GM18868 (cell line): ENCODE results near the gene ARHGEF17.

Experiments used
- ATAC-seq: cut with Tn5 transposase; IDR thresholded peaks from one replicate; pipeline ENCODE4 v1.9.1; 2021; ENCODE audit warnings: mild to moderate bottlenecking, moderate library complexity; ENCODE audit not compliant: unreplicated experiment

The ARHGEF17 gene

DNA sequence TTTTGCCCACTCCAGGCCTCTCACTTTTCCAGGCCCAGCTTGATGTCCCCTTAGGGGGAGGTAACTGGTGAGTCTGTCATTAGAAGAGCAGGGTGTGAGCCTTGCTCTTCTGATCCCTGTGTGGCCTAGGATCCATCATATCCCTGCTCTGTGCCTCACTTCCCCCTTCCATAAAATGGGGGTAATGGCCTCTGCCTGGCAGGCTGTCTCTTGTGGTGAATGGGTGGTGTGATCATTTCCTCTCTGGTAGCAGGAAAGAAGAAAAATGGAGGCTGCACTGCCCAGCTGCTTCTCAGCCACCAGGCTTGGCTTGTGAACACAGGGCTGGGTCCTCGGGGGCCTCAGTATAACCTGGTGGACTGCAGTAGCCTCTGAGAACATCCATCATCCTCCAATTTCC is 5.6 kb downstream of the ARHGEF17 start:
- ATAC-seq, result no peak

DNA sequence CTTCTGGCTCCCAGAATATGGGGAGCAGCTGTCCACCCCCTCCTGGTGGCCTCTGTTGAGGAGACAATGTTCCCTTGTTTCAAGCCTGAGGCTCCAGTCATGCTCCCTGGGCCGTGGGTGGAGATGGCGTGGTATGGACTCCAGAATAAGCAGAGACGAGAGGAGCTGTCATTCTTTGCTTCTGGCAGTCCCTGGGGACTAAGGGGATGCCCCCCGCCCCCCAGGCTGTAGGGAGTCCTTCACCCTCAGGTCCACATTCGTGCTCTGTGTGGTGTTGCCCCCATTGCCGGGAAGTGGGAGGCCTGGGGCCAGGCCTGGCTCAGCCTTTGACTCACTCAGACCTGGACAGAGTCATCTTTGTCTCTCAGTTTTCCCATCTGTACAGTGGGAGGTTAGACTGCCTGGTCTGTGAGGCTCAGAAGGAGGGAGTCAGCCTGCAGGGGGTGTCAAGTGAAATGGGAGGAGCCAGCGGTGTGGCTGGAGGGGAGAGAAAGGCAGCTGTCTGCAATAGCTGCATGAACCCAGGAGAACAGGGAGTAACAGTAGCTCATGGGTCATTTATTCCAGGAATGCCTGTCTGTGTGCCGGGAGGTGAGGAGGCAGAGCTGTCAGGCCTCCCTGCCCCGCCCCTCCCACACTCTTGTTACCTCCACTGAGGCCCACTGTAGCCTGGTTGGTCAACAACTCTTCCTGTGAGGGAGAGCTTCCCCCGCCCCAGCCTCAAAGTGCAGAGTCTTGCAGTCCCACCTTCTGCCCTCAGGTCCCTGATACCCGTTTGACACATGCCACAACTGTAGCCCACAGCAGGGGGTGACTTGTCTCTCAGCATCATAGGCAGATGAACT is 6.3 kb downstream of the ARHGEF17 start:
- ATAC-seq, result no peak

DNA sequence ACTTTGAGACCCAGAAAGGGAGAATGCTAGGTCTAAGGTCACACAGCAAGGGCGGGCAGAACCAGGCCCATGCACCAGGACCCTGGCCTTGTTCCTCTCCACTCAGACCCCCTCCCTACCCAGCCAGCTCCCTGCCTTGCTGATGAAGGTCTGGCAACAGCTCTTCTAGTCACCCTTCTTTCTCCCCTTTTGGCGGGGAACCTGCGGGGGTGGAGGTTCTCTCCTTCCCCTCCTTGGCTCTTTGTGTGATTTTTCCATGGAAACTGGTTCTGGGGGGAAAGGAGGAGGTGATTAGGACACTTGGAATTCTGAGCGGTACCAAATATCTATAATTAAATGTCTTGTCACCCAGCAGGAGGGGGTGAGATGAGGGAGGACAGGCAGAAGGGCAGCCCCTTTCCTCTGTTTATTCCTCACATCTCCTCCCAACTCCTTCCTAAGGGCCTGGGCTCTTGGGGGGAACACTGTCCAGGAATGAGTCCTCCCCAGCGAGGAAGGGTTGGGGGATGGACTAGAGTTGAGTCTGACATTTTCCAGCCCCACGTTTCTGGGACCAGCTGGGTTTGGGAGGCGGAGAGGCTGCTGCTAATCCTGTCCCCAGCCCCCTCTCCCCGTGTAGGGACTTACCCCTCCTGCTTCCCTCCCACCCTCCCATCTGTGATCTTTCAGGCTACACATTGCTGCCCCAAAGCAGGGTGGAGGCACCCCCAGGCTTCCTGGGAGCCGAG is 7.4 kb downstream of the ARHGEF17 start:
- ATAC-seq, result no peak

DNA sequence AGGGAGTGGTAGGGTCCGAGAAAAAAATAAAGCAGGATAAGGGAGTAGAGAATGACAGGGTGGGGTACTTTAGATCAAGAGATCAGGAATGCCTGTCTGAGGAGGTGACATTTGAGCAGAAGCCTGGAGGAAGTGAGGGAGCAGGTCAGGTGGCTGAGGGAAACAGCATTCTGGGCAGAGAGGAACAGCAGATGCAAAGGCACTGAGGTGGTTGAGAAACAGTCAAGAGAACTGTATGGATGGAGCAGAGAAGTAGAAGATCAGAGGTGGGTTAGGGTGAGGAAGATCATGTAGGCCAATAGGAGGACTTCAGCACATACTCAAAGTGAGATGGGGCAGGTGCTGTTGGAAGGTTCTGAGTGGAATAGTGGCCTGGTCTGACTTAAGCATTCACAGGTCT is 8.3 kb downstream of the ARHGEF17 start:
- ATAC-seq, result no peak

DNA sequence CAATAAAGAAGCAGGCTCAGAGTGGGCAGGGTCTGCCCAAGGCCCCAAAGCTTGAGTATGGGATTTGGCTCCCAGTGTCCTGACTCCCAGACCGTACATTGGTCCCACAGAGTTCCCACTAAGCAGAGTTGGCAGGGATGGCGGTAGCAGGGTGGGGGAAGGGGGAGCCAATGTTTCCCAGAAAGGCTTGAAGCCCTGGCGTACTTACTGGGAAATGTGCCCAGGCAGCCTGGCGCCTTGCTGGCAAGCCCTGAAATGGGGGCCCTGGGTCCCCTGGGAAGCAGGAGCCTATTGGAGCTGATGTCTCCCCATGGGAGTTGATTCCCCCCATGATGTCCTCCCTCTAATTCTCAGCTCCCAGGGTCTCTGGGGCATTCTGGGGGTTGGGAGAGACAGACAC is 9.3 kb downstream of the ARHGEF17 start:
- no peak for ATAC-seq

GRCh38 chr11:73317803-73318202 is 9.7 kb downstream of the ARHGEF17 start:
- no peak for ATAC-seq

- no peak for ATAC-seq
Observed at GRCh38 chr11:73318501-73319011, 10.5 kb downstream of the ARHGEF17 start.

GRCh38 chr11:73320763-73321603 is 12.9 kb downstream of the ARHGEF17 start:
- no peak for ATAC-seq

- no peak for ATAC-seq
Observed at GRCh38 chr11:73321604-73322381, 13.7 kb downstream of the ARHGEF17 start.

DNA sequence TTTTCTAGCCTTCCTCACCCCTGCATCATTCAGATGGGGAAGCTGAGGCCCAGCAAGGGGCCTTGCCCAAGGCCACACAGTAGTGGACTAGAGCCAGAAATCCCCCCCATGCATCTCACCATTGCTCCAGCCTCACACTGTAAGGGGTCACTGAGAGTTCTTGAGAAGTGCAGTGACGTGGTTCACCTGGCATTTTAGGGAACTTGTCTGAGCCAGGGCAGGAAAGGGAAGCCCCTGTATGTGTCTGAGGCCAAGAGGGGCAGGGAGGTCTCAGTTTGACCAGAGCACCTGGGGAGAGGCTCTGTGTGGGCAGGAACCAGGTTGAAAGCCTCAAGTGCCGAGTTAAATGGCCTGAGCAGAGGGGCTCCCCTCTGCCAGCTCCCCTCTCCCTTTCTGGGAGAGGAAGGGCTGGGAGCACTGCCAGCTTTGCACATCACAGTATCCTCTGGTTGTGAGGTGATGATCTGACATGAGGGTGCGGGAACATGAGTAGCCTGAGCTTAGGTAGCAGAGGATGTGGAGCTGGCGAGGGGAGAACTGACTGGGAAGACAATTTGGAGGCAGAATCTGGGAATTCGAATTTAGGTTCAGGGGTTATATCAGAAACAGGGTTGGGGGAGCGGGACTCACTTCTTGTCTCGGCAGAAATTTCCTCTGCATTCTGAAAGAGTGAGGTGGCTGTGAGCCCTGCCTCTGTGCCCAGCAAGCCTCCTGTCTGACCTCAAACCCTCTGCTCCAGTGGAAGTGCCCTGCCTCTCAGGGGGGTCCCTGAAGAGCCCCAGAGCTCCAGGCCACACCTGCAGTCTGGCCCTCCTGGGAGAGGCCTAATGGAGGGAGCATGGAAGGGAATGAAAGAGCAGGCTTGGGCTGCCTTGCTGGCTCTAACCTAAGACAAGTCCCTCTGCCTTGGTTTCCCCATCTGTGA is 14.6 kb downstream of the ARHGEF17 start:
- ATAC-seq, result no peak

GRCh38 chr11:73323464-73323863 is 15.4 kb downstream of the ARHGEF17 start:
- no peak for ATAC-seq

DNA sequence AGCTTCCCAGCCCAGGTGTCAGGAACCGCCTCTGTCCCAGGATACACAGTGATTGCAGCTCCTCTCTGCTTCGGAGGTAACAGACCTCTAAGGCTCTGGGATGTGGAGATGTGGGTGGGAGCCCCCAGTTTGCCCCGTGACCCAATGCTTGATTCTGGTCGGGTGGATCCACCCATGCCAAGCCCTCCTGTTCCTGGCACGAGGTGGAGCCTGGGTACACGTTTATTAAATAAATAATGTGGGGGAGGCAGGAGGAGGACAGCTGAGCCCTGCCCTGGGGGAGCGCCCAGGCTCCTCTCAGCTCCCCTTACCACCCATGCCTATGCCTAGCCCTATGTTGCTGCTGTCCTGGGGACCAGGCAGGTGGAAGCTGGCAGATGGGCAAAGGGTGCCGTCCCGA is 16.0 kb downstream of the ARHGEF17 start:
- no peak for ATAC-seq

GRCh38 chr11:73324665-73325035 is 16.6 kb downstream of the ARHGEF17 start:
- ATAC-seq, result no peak

DNA sequence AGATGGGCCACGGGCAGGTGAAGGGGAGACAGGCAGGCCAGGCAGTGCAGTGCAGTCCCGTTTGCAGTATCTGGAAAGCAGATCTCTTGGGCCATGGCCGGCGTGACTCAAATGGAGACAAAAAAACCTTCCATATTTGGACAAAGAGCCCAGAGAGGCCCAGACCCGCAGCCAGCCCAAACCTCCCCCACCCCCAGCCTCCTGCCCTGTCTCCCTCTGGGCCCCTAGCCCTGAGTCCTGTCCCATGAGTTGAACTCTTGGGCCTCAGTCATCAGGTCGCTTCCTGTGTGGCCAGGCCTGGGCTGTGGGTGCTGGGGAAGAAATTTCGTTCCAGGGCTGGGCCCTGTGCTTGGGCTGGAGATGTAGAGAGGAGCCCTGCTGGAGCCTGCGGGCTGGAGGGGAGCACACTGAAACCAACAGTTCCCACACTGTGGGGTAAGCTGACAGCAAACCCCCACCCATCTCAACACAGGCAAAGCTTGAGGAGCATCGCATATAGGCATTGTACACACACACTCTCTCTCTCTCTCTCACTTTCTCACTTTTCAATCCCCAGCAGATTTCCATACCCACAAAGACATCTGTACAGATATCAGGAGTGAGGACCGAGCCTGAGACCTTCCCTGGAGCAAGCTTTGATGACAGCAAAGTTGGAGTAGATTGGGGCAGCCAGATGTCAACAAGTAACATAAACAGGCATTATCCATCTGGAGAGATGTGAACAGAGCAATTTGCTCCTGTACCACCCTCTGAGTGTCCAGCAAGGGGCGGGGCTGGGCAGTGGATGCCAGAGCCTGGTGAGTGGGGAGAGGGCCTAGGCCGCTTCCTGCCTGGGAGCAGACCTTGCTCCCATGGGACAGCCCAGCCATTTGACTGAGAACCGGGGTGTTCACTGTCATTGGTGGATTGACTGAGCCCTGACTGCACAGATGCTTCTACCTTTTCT is 17.2 kb downstream of the ARHGEF17 start:
- ATAC-seq, result peak; percentile 63

GRCh38 chr11:73326929-73327811 is 19.1 kb downstream of the ARHGEF17 start:
- ATAC-seq, result no peak

DNA sequence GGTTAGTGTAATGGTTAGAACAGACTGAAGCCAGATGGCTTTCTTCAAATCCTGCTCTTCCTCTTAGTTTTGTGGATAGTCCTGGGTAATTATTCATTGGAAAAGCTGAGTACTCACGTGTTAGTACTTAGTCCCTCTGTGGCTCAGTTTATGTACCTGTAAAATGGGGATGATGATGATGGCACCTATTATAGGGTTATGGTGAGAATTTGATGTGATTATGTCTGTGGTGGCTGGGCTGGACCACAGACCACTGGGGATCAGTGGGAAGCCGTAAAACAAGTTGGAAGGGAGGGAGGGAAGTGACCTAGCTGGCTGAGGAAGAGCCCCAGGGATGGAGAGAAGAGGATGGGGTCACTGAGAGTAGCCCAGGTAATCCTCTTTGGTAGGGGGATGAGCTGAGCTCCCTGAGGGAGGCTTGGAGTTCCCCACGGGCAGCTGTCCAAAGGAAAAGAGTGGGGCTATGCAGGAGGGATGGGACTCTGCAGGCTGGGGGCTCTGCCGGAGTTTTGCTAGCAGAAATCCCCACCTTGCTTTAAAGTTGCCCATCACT is 19.8 kb downstream of the ARHGEF17 start:
- ATAC-seq, result no peak

DNA sequence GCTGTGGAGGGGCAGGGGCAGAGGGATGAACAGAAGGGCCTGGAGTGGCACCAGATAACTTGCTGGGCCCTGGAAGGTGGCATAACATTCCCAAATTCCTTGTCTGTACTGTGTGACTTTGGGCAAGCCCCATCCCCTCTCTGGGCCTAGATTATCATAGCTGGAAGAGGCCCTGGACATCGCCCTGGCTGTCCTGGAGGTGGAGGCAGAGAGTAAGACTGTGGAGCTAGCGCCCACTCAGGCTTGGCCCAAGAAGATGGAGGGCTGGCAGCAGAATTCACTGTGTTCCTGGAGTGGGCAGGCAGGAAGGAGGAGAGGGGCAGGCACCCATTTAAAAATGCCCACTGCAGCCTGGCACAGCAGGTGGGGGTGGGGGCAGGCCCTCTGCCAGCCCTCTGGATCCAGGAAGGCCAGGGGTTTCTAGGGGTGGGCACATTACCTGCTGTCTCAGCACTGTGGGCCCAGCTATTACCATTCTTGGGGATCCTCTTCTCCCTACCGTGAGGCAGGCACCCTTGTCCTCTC is 22.6 kb downstream of the ARHGEF17 start:
- ATAC-seq, result no peak
